ENCODE data around the gene APOD.

APOD gene

GRCh38 chr3:195553268-195553667 lies 30.5 kb downstream of the APOD start:
- DNase-seq (ENCODE audit: low spot score), result no peak

GRCh38 chr3:195551381-195551978 lies 32.3 kb downstream of the APOD start:
- DNase-seq (ENCODE audit: low spot score), result no peak

- no peak for DNase-seq (ENCODE audit: low spot score)
Observed at GRCh38 chr3:195550723-195551122, 33.0 kb downstream of the APOD start.

GRCh38 chr3:195549931-195550519 lies 33.7 kb downstream of the APOD start:
- DNase-seq (ENCODE audit: low spot score), result no peak

GRCh38 chr3:195548987-195549386 lies 34.8 kb downstream of the APOD start:
- no peak for DNase-seq (ENCODE audit: low spot score)

GRCh38 chr3:195548501-195548900 lies 35.2 kb downstream of the APOD start:
- no peak for DNase-seq (ENCODE audit: low spot score)

- no peak for DNase-seq (ENCODE audit: low spot score)
Observed at GRCh38 chr3:195548006-195548405, 35.7 kb downstream of the APOD start.

- DNase-seq (ENCODE audit: low spot score), result no peak
Observed at GRCh38 chr3:195546130-195546560, 37.6 kb downstream of the APOD start.

GRCh38 chr3:195544634-195545033 lies 39.1 kb downstream of the APOD start:
- DNase-seq (ENCODE audit: low spot score), result no peak

- DNase-seq (ENCODE audit: low spot score), result no peak
Observed at GRCh38 chr3:195544230-195544536, 39.6 kb downstream of the APOD start.

- no peak for DNase-seq (ENCODE audit: low spot score)
Observed at GRCh38 chr3:195543500-195544229, 40.1 kb downstream of the APOD start.

GRCh38 chr3:195542698-195543499 lies 40.8 kb downstream of the APOD start, which contains the start of gene PPP1R2:
Gene PPP1R2, minus strand, starts transcription at chr3:195543325. Its CDS starts 300 bp downstream, at chr3:195543025.
- peak; percentile 96 for DNase-seq (ENCODE audit: low spot score)

- peak; percentile 47 for DNase-seq (ENCODE audit: low spot score)
Observed at GRCh38 chr3:195542316-195542697, 41.4 kb downstream of the APOD start.

GRCh38 chr3:195540511-195540910 lies 43.2 kb downstream of the APOD start:
- no peak for DNase-seq (ENCODE audit: low spot score)

- DNase-seq (ENCODE audit: low spot score), result no peak
Observed at GRCh38 chr3:195540027-195540426, 43.7 kb downstream of the APOD start.

GRCh38 chr3:195539479-195539878 lies 44.3 kb downstream of the APOD start:
- no peak for DNase-seq (ENCODE audit: low spot score)

- no peak for DNase-seq (ENCODE audit: low spot score)
Observed at GRCh38 chr3:195537995-195538394, 45.7 kb downstream of the APOD start.

- DNase-seq (ENCODE audit: low spot score), result no peak
Observed at GRCh38 chr3:195535293-195535692, 48.4 kb downstream of the APOD start.

- no peak for DNase-seq (ENCODE audit: low spot score)
Observed at GRCh38 chr3:195532834-195533233, 50.9 kb downstream of the APOD start.

- DNase-seq (ENCODE audit: low spot score), result no peak
Observed at GRCh38 chr3:195532345-195532744, 51.4 kb downstream of the APOD start.

- DNase-seq (ENCODE audit: low spot score), result no peak
Observed at GRCh38 chr3:195531683-195532082, 52.1 kb downstream of the APOD start.

- DNase-seq (ENCODE audit: low spot score), result no peak
Observed at GRCh38 chr3:195526492-195526891, 57.2 kb downstream of the APOD start.

Measured in hematopoietic multipotent progenitor cell treated with erythropoietin and hydrocortisone succinate and interleukin-3 and kit ligand, for 17 days (in vitro differentiated cells).